Neural cell (in vitro differentiated cells): Measurements from ENCODE around the gene PRMT2.

ENCODE experiments used
- EZH2 ChIP-seq: fragments of 200-600, 300-800 bp; shearing (Covaris generic), sonication (generic); IDR thresholded peaks from 2 replicates; pipeline ENCODE4 v1.6.1; 2014; ENCODE audit warnings: antibody characterized with exemption, low read length, borderline replicate concordance, mild to moderate bottlenecking; ENCODE audit not compliant: insufficient read depth, poor library complexity, severe bottlenecking
- RAD21 ChIP-seq: fragments of 450-650 bp; conservative IDR thresholded peaks from 2 replicates; pipeline ENCODE4 v1.6.1; 2014; ENCODE audit warnings: antibody characterized with exemption, mild to moderate bottlenecking, moderate library complexity
- TF ChIP-seq, protein P1 (sequence below): fragments of 450-650 bp; IDR thresholded peaks from 2 replicates; pipeline ENCODE4 v1.5.1; 2014; ENCODE audit warnings: antibody characterized with exemption, mild to moderate bottlenecking, moderate library complexity; ENCODE audit not compliant: poor library complexity, severe bottlenecking

DNA sequence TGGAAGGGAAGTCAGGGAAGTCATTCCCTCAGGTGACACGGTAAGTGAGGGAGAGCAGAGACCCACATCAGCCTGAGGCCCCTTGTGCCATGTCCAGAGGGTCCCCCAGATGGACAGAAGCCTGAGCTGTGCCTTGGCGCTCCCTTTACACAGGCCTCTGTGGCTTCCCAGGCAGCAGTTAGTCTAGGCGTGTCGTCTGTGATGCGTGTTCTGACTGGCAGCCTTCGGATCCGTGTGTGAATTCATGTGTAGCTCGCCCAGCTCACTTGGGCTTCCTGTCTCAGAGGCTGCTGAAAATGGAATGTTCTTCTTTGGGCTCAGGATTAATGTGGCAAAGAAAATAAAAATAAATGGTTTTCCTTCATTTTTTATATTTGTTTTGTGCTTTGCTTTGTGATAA, 28.3 kb downstream of the PRMT2 start:
- TF ChIP-seq RAD21 (no peak), EZH2 (no peak)
- TF ChIP-seq, protein P1, sequence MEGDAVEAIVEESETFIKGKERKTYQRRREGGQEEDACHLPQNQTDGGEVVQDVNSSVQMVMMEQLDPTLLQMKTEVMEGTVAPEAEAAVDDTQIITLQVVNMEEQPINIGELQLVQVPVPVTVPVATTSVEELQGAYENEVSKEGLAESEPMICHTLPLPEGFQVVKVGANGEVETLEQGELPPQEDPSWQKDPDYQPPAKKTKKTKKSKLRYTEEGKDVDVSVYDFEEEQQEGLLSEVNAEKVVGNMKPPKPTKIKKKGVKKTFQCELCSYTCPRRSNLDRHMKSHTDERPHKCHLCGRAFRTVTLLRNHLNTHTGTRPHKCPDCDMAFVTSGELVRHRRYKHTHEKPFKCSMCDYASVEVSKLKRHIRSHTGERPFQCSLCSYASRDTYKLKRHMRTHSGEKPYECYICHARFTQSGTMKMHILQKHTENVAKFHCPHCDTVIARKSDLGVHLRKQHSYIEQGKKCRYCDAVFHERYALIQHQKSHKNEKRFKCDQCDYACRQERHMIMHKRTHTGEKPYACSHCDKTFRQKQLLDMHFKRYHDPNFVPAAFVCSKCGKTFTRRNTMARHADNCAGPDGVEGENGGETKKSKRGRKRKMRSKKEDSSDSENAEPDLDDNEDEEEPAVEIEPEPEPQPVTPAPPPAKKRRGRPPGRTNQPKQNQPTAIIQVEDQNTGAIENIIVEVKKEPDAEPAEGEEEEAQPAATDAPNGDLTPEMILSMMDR: no peak
